Transverse colon (tissue), 4 donors: Measurements from ENCODE around the gene TMEM52. TPM values are rescaled to one million over a fixed set of nuclear protein-coding genes. Genes with fewer than 3 reads are reported as not detected.
A peak's percentile ranks its signal among the peaks of the same experiment; 100 is the strongest.

Source experiments
- DNase-seq: peaks from one replicate; pipeline ENCODE4 v3.0.0-alpha.2; 2019
- H3K27ac ChIP-seq, 4 donors: fragments of 200-600 bp; sonication (generic); 2 replicates each; pipeline ENCODE4 v1.5.1; 2016 to 2018; ENCODE audit warnings: inconsistent platforms in 4 of 4
- H3K27me3 ChIP-seq: fragments of 200-600 bp; sonication (generic); 2 replicates; pipeline ENCODE4 v1.5.1; 2017; ENCODE audit warnings: inconsistent platforms
- H3K36me3 ChIP-seq, 4 donors: fragments of 200-600 bp; sonication (generic); 2 replicates each; pipeline ENCODE4 v1.5.1; 2017 to 2019; ENCODE audit warnings: inconsistent platforms in 4 of 4
- H3K4me1 ChIP-seq, 4 donors: fragments of 200-600 bp; sonication (generic); 2 replicates each; pipeline ENCODE4 v1.5.1; 2017 to 2020; ENCODE audit warnings: inconsistent platforms in 4 of 4
- H3K4me3 ChIP-seq, 4 donors: fragments of 200-600 bp; sonication (generic); 1 replicate in 1 of 4; 2 replicates in 3 of 4; pipeline versions ENCODE4 v1.5.1 to v1.6.1; 2017 to 2019; ENCODE audit warnings: inconsistent platforms in 4 of 4
- H3K9me3 ChIP-seq, 2 donors: fragments of 200-600 bp; sonication (generic); 2 replicates each; pipeline ENCODE4 v1.5.1; 2017 to 2019; ENCODE audit warnings: inconsistent platforms in 2 of 2
- CTCF ChIP-seq, 5 experiments: fragments of 200-600 bp in 3 of 5; fragments of 450-650 bp in 2 of 5; sonication (generic) in 3 of 5; IDR thresholded peaks; 1 replicate in 2 of 5; 2 replicates in 3 of 5; pipeline ENCODE4 v1.5.1; 2016 to 2017; ENCODE audit warnings: antibody characterized with exemption in 5 of 5, inconsistent platforms in 3 of 5, mild to moderate bottlenecking in 2 of 5, moderate library complexity in 1 of 5
- EP300 ChIP-seq: sonication (generic); formaldehyde crosslinking; IDR thresholded peaks from one replicate; pipeline ENCODE4 v1.6.1; 2017; ENCODE audit warnings: antibody characterized with exemption, low read depth
- POLR2A ChIP-seq: fragments of 450-650 bp; IDR thresholded peaks from one replicate; pipeline ENCODE4 v1.6.1; 2016; ENCODE audit warnings: antibody characterized with exemption, mild to moderate bottlenecking, moderate library complexity
- POLR2AphosphoS5 ChIP-seq, 3 donors: sonication (generic); formaldehyde crosslinking; IDR thresholded peaks; one replicate each; pipeline ENCODE4 v1.6.1; 2016; ENCODE audit warnings: antibody characterized with exemption in 3 of 3
- WGBS, 2 donors: methylation state at CpG; one replicate each; pipeline ENCODE4 v1.1.5; 2018; ENCODE audit warnings: low coverage in 1 of 2; 5-methylcytosine and 5-hydroxymethylcytosine counted together
- in situ Hi-C, 4 donors: fragments of 200-750 bp; cut with MboI; loops; one replicate each; pipeline versions ENCODE4 v1.15.0 to v1.15.1; 2017; ENCODE audit warnings: low sequenced_read_pairs in 3 of 4, low pct_ligation_motif_present in 1 of 4, low pct_unique_long_range_greater_than_20kb in 1 of 4
- intact Hi-C: fragments of 100-400 bp; cut with DNase I; formaldehyde crosslinking; loops from one replicate; pipeline ENCODE4 v1.15.1; 2023; ENCODE audit warnings: low total_unique reads
- total RNA-seq, 4 donors: library from RNA; depleted of rRNA; stranded (reverse); fragments of >200 nt; gene quantifications; one replicate each; pipeline ENCODE4 v1.1.0, GENCODE V29; 2016

The TMEM52 gene
- 1 to 10 TPM in 3 of 4 donors, not detected in 1; 5.2 to 9.5 (median 5.3) TPM for total RNA-seq

- WGBS, 2 donors: 0% methylated on average over 7 of the region's 44 CpGs; no CpG with 5 or more reads in 1 of the 2 donors
- DNase-seq: no peak
- Histone ChIP-seq H3K27me3 (no peaks in the 10 kb centered on the region), H3K4me3 (peak within 1 kb of the TSS; percentile 42 to 64 (median 49)), H3K4me1 (peaks cover 15 to 37% (median 30%) of the 10 kb centered on the region in 4 donors), H3K9me3 (no peaks in the 10 kb centered on the region), H3K36me3 (no peaks in the 10 kb centered on the region), H3K27ac (peak within 1 kb of the TSS; percentile 72 to 83 (median 79))
- in situ Hi-C loops (no loop called here), intact Hi-C loops (no loop called here)
- peak in 1 of 5 experiments; percentile 41 for TF ChIP-seq CTCF (IDR thresholded peaks at IDR 0.05)
- TF ChIP-seq POLR2A: peak; percentile 76
- peak in 2 of 3 donors; percentile 65 to 70 for TF ChIP-seq POLR2AphosphoS5 (IDR thresholded peaks at IDR 0.05)
- no peak for TF ChIP-seq EP300
Observed at GRCh38 chr1:1918901-1919303, at the start of gene TMEM52. TSS of gene TMEM52 (minus strand) at chr1:1919279. CDS start at chr1:1919265, 14 bp downstream.

- Histone ChIP-seq H3K27ac (no peak overlapping the region), H3K4me3 (no peak overlapping the region), H3K27me3 (peaks cover 43% of the 10 kb centered on the region), H3K9me3 (no peaks in the 10 kb centered on the region), H3K4me1 (no peaks in the 10 kb centered on the region), H3K36me3 (no peaks in the 10 kb centered on the region)
- 75 to 81% methylated on average over 3 of the region's 3 CpGs for WGBS, 2 donors
- in situ Hi-C loops (loop anchor here in 2 of 4 donors (10.0 kb wide), 1 partner anchor 77 kb away; no protein-coding TSS in a partner anchor), intact Hi-C loops (no loop called here)
- DNase-seq: no peak
- TF ChIP-seq POLR2A (no peak), CTCF (IDR thresholded peaks at IDR 0.05) (no peak), EP300 (no peak), POLR2AphosphoS5 (IDR thresholded peaks at IDR 0.05) (no peak)
Observed at GRCh38 chr1:1967879-1968278, 48.8 kb upstream of the TMEM52 start.

GRCh38 chr1:1967151-1967550 is 48.1 kb upstream of the TMEM52 start:
- in situ Hi-C loops (loop anchor here in 2 of 4 donors (10.0 kb wide), 1 partner anchor 78 kb away; no protein-coding TSS in a partner anchor), intact Hi-C loops (no loop called here)
- TF ChIP-seq CTCF (IDR thresholded peaks at IDR 0.05): no peak
- no peak for TF ChIP-seq EP300
- no peak for TF ChIP-seq POLR2A
- TF ChIP-seq POLR2AphosphoS5 (IDR thresholded peaks at IDR 0.05): no peak
- DNase-seq: no peak
- Histone ChIP-seq H3K4me1 (no peaks in the 10 kb centered on the region), H3K27me3 (peaks cover 44% of the 10 kb centered on the region), H3K27ac (no peak overlapping the region), H3K9me3 (no peaks in the 10 kb centered on the region), H3K4me3 (no peak overlapping the region), H3K36me3 (no peaks in the 10 kb centered on the region)
- WGBS, 2 donors: 79% methylated on average over 16 of the region's 16 CpGs; no CpG with 5 or more reads in 1 of the 2 donors

GRCh38 chr1:1966071-1966740 is 47.1 kb upstream of the TMEM52 start:
- Histone ChIP-seq H3K36me3 (no peaks in the 10 kb centered on the region), H3K27ac (no peak overlapping the region), H3K27me3 (peaks cover 52% of the 10 kb centered on the region), H3K9me3 (no peaks in the 10 kb centered on the region), H3K4me1 (no peaks in the 10 kb centered on the region), H3K4me3 (no peak overlapping the region)
- TF ChIP-seq CTCF (IDR thresholded peaks at IDR 0.05) (no peak), POLR2A (no peak), POLR2AphosphoS5 (IDR thresholded peaks at IDR 0.05) (no peak), EP300 (no peak)
- in situ Hi-C loops (loop anchor here in 2 of 4 donors (10.0 kb wide), 1 partner anchor 79 kb away; no protein-coding TSS in a partner anchor), intact Hi-C loops (no loop called here)
- DNase-seq: no peak
- WGBS, 2 donors: 66 to 70% methylated on average over 2 to 38 of the region's 38 CpGs
